ENCODE results near the gene CHD3. TPM values are rescaled to one million over a fixed set of nuclear protein-coding genes. Genes with fewer than 3 reads are reported as not detected.
"Not testable (repeated sequence)": the region's sequence is repeated elsewhere in the genome, so short reads cannot be mapped to it uniquely, and the experiment has no call there.

Gene CHD3
- total RNA-seq, 1 experiment from 2014 or later: 84.6 TPM

DNA sequence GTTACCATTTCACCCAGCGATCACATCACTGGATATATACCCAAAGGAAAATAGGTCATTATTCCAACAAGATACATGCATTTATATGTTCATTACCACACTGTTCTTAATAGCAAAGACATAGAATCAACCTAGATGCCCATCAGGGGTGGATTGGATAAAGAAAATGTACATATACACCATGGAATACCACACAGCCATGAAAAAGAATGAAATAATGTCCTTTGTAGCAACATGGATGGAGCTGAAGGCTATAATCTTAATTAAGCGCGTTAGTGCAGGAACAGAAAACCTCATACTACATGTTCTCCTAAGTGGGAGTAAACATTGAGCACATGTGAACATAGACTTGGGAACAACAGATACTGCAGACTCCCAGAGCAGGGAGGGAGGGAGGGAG, 62.0 kb downstream of the CHD3 start:
- Histone ChIP-seq H3K4me3 (ENCODE audit: low read depth in 2 of 2, low read length in 2 of 2) (no peak overlapping the region), H3K4me1 (ENCODE audit: control insufficient read depth, insufficient read depth, low read length) (no peaks in the 10 kb centered on the region), H3K9me3 (ENCODE audit: control insufficient read depth, insufficient read depth, low read depth, low read length) (no peaks in the 10 kb centered on the region), H3K27ac (ENCODE audit: low read length) (no peak overlapping the region), H3K36me3 (ENCODE audit: control insufficient read depth, insufficient read depth, low read length) (peaks cover 14% of the 10 kb centered on the region), H3K27me3 (ENCODE audit: control insufficient read depth, insufficient read depth, low read length) (no peaks in the 10 kb centered on the region)
- TF ChIP-seq, protein P1, sequence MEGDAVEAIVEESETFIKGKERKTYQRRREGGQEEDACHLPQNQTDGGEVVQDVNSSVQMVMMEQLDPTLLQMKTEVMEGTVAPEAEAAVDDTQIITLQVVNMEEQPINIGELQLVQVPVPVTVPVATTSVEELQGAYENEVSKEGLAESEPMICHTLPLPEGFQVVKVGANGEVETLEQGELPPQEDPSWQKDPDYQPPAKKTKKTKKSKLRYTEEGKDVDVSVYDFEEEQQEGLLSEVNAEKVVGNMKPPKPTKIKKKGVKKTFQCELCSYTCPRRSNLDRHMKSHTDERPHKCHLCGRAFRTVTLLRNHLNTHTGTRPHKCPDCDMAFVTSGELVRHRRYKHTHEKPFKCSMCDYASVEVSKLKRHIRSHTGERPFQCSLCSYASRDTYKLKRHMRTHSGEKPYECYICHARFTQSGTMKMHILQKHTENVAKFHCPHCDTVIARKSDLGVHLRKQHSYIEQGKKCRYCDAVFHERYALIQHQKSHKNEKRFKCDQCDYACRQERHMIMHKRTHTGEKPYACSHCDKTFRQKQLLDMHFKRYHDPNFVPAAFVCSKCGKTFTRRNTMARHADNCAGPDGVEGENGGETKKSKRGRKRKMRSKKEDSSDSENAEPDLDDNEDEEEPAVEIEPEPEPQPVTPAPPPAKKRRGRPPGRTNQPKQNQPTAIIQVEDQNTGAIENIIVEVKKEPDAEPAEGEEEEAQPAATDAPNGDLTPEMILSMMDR (IDR thresholded peaks at IDR 0.05): no peak
- TF ChIP-seq POLR2AphosphoS5 (IDR thresholded peaks at IDR 0.05; ENCODE audit: low read depth, low read length): no peak
- no peak for TF ChIP-seq SIN3A (IDR thresholded peaks at IDR 0.05; ENCODE audit: borderline replicate concordance, insufficient read depth, low read depth, low read length)
- TF ChIP-seq, protein P2, sequence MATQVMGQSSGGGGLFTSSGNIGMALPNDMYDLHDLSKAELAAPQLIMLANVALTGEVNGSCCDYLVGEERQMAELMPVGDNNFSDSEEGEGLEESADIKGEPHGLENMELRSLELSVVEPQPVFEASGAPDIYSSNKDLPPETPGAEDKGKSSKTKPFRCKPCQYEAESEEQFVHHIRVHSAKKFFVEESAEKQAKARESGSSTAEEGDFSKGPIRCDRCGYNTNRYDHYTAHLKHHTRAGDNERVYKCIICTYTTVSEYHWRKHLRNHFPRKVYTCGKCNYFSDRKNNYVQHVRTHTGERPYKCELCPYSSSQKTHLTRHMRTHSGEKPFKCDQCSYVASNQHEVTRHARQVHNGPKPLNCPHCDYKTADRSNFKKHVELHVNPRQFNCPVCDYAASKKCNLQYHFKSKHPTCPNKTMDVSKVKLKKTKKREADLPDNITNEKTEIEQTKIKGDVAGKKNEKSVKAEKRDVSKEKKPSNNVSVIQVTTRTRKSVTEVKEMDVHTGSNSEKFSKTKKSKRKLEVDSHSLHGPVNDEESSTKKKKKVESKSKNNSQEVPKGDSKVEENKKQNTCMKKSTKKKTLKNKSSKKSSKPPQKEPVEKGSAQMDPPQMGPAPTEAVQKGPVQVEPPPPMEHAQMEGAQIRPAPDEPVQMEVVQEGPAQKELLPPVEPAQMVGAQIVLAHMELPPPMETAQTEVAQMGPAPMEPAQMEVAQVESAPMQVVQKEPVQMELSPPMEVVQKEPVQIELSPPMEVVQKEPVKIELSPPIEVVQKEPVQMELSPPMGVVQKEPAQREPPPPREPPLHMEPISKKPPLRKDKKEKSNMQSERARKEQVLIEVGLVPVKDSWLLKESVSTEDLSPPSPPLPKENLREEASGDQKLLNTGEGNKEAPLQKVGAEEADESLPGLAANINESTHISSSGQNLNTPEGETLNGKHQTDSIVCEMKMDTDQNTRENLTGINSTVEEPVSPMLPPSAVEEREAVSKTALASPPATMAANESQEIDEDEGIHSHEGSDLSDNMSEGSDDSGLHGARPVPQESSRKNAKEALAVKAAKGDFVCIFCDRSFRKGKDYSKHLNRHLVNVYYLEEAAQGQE (IDR thresholded peaks at IDR 0.05; ENCODE audit: insufficient read depth in 1 of 2, low read depth in 2 of 2, low read length in 1 of 2): no peak
- no peak for TF ChIP-seq TCF7L2 (IDR thresholded peaks at IDR 0.05; ENCODE audit: low read depth, low read length)
- BruUV-seq (replicated peaks): no TSS peak
- CTCF ChIA-PET: no interaction called here
- DNase-seq (ENCODE audit: low read depth, low spot score) (no peak), ATAC-seq (no peak)
- intact Hi-C loops (cut with micrococcal nuclease; ENCODE audit: unreplicated experiment): no loop called here
- POLR2A ChIA-PET: no interaction called here
- in situ Hi-C loops (cut with HindIII; ENCODE audit: low pct_unique_long_range_greater_than_20kb, low sequenced_read_pairs): no loop called here

DNA sequence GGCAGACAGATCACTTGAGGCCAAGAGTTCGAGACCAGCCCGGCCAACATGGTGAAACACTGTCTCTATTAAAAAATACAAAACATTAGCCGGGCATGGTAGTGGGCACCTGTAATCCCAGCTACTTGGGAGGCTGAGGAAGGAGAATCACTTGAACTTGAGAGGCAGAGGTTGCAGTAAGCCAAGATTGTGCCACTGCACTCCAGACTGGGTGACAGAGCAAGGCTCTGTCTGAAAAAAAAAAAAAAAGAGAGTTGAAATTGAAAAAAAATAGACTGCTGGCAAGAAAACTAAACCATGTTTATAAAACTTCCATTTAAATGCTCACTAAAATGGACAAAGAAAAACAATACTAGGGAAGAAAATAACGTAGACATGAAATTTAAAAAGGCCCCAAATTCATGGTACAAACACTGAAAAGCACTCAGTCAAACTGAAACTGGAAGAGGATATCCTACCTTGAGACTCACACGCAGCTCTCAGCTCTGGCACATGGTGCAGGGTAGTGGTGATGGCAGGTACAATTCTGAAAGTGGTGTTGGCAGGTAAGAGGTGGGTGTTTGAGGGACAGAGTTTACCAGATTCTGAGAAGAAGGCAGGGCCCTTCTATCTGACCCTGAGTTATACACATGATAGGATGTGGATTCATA, 62.7 kb downstream of the CHD3 start:
- H3K27ac ChIP-seq (ENCODE audit: low read length): no peak overlapping the region
- H3K4me3 ChIP-seq (ENCODE audit: low read depth in 2 of 2, low read length in 2 of 2): no peak overlapping the region
- no TSS peak for BruUV-seq (replicated peaks)
- in situ Hi-C loops (cut with HindIII; ENCODE audit: low pct_unique_long_range_greater_than_20kb, low sequenced_read_pairs) (no loop called here), intact Hi-C loops (cut with micrococcal nuclease; ENCODE audit: unreplicated experiment) (no loop called here)
- DNase-seq (ENCODE audit: low read depth, low spot score) (no peak), ATAC-seq (no peak)
- TF ChIP-seq, protein P2 (IDR thresholded peaks at IDR 0.05; ENCODE audit: insufficient read depth in 1 of 2, low read depth in 2 of 2, low read length in 1 of 2): no peak
- TF ChIP-seq, protein P1 (IDR thresholded peaks at IDR 0.05): no peak
- TF ChIP-seq SIN3A (IDR thresholded peaks at IDR 0.05; ENCODE audit: borderline replicate concordance, insufficient read depth, low read depth, low read length) (no peak), TCF7L2 (IDR thresholded peaks at IDR 0.05; ENCODE audit: low read depth, low read length) (no peak), POLR2AphosphoS5 (IDR thresholded peaks at IDR 0.05; ENCODE audit: low read depth, low read length) (no peak)
- POLR2A ChIA-PET: no interaction called here
- CTCF ChIA-PET: no interaction called here
- no peaks in the 10 kb centered on the region for H3K4me1 ChIP-seq (ENCODE audit: control insufficient read depth, insufficient read depth, low read length)
- H3K36me3 ChIP-seq (ENCODE audit: control insufficient read depth, insufficient read depth, low read length): peaks cover 8% of the 10 kb centered on the region
- no peaks in the 10 kb centered on the region for H3K9me3 ChIP-seq (ENCODE audit: control insufficient read depth, insufficient read depth, low read depth, low read length)
- H3K27me3 ChIP-seq (ENCODE audit: control insufficient read depth, insufficient read depth, low read length): no peaks in the 10 kb centered on the region

DNA sequence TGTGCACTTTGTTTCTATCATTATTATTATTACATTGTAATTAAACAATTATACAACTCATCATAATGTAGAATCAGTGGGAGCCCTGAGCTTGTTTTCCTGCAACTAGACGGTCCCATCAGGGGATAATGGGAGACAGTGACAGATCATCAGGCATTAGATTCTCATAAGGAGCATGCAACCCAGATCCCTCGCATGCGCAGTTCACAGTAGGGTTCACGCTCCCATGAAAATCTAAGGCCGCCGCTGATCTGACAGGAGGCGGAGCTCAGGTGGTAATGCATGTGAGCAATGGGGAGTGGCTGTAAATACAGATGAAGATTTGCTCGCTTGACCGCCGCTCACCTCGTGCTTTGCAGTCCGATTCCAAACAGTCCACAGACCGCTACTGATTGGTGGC, 64.7 kb downstream of the CHD3 start:
- H3K36me3 ChIP-seq (ENCODE audit: control insufficient read depth, insufficient read depth, low read length); BruUV-seq (replicated peaks); H3K27me3 ChIP-seq (ENCODE audit: control insufficient read depth, insufficient read depth, low read length); intact Hi-C loops (cut with micrococcal nuclease; ENCODE audit: unreplicated experiment); H3K4me3 ChIP-seq (ENCODE audit: low read depth in 2 of 2, low read length in 2 of 2); in situ Hi-C loops (cut with HindIII; ENCODE audit: low pct_unique_long_range_greater_than_20kb, low sequenced_read_pairs); H3K9me3 ChIP-seq (ENCODE audit: control insufficient read depth, insufficient read depth, low read depth, low read length); H3K27ac ChIP-seq (ENCODE audit: low read length); POLR2A ChIA-PET; CTCF ChIA-PET; H3K4me1 ChIP-seq (ENCODE audit: control insufficient read depth, insufficient read depth, low read length); ATAC-seq; DNase-seq (ENCODE audit: low read depth, low spot score): not testable (repeated sequence)
